Activated CD4-positive, CD25-positive, alpha-beta regulatory T cell (primary cell): ENCODE results near the gene CATSPERB.
"Not testable (repeated sequence)": the region's sequence is repeated elsewhere in the genome, so short reads cannot be mapped to it uniquely, and the experiment has no call there.

Experiments used
- DNase-seq, 4 experiments: peaks; one replicate each; lab custom pipeline; 2025; lab: John Stamatoyannopoulos, UW

The CATSPERB gene

DNA sequence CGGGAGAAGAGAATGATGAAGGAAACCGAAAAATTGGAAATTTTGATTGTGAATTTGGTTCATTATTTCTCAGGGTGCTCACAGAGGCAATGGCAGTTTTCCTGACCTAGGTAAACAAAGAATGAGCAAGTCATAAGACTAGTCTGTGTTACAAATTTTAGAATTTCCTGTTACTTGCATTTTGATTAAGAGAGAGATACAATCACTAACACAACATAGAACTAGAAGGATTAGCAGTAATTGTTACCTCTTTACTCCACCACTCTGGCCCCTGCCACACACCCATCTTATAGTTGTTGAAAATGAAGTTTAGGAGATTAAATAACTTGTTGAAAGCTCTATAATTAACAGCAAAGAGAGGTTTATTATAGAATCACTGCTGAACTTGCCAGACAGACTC is 62.0 kb downstream of the CATSPERB start:
- no peak for DNase-seq

DNA sequence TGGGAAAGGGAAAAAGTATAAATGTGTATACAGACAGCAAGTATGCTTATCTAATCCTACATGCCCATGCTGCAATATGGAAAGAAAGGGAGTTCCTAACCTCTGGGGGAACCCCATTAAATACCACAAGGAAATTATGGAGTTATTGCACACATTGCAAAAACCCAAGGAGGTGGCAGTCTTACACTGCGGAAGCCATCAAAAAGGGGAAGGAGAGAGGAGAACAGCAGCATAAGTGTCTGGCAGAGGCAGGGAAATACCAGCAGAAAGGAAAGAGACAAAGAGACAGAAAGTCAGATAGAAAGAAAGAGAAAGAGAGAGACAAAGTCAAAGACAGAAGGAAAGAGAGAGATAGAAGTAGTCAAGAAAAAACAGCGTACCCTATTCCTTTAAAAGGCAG is 64.8 kb downstream of the CATSPERB start:
- not testable (repeated sequence) for DNase-seq

DNA sequence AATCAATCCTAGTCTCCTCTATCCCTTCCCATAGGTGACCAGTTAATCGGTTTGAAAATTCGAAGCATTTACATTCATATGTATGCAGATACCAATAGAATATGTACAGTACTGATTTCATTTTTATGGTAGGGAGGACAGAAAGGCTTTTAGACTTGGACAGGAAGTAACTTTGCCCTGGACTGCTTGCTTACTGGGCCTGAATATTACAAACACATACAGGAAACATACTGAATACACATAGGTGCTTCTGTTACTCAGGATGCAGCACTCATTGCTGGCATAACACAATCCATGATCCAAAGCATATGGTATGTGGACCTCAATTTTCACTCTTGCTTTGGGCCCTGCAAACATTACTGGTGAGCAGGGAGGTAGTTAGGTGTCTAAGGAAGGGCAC is 71.1 kb downstream of the CATSPERB start:
- DNase-seq, result no peak

DNA sequence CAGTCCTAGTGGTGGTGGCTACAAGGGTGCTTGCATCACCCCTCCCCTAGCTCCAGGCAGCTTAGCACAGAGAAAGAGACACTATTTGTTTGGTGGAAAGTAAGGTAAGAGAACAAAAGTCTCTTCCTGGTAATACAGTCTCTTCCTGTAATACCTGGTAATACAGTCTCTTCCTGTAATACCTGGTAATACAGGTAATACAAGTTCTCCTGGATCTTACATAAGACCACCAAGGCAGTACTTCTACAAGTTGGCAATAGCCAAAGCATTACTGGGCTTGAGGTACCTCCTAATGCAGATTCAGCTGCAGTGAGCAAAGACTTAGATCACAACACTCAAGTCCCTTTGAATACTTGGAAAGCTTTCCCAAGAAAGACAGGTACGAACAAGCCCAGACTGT is 77.0 kb downstream of the CATSPERB start:
- DNase-seq, result no peak

DNA sequence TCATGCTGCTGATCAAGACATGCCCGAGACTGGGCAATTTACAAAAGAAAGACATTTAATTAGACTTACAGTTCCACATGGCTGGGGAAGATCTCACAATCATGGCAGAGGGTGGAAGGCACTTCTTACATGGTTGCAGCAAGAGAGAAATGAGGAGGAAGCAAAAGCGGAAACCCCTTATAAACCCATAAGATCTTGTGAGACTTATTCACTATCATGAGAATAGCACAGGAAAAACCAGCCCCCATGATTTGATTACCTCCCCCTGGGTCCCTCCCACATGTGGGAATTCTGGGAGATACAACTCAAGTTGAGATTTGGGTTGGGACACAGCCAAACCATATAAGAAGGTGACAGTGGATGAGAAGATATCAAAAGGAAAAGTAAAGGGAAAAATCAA is 78.4 kb downstream of the CATSPERB start:
- no peak for DNase-seq

DNA sequence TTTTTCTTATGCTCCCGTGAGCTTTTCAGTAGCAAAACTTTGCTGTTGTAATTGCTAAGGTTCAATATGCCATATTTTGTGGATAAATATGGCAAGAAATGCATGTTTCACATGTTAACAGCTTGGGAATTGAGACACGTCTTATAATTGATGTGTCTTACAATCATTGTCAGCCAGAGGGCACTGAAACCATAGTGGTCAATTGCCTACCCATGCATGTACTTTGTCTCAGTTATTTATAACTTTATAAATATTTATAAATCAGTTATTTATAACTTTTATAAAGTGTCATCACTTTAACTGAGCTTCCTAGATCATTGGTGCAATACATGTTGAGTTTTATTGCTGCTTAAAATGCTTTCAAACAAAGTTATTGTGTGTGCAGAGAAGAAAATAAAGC is 82.0 kb downstream of the CATSPERB start:
- DNase-seq, result no peak

DNA sequence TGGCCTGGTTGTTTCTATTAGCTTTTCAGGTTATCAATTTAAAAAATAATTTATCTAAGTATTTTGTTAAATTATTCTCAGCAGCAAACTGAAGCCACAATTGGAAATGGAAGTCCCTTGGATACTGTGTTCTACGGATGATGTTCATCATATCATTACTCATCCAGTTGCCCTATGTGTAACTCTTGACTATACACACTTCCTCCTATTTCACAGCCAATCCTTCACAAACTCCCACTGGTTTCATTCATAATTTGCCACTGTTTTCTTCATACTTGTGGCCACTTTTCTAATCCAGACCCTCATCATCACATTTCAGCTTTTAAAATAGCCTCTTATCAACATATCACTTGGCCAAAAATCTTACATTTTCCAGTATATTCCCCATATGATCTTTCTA is 84.0 kb downstream of the CATSPERB start:
- DNase-seq, result no peak

DNA sequence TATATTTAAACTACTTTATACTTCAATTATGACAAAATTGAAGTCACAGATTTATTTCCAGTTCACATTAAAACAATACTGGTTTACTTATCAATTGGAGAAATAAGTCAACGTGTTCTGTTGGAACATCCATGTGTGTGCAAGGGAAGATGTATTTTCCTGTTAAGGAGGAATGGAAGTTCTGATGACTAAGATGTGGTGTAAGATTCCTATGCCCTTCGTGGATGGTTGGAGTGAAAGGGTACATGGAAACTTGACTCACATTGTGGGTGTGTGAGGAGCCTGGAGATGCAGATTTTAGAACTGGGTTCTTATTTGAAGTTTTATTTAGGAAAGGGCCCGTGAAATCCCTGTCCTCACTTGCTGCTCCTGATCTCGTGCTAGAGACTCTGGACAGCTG is 95.3 kb downstream of the CATSPERB start:
- no peak for DNase-seq

DNA sequence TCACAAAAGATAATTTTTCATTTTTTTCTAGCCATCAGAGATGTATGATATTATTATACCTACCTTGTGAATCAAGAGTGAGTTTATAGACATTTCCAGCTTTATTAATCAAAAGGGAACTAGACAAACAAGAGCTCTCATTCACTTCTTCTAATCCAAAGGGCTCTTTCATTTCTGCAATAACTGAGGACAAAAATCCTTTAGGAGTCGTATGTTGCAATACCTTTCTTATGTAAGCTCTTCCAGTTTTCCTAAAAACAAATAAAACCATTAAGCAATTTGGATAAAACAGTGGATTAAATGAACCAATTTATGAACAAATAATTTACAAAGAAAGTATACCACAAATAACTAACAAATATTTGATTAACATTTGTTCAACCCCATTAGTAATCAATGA is 107.1 kb downstream of the CATSPERB start:
- DNase-seq, result no peak

DNA sequence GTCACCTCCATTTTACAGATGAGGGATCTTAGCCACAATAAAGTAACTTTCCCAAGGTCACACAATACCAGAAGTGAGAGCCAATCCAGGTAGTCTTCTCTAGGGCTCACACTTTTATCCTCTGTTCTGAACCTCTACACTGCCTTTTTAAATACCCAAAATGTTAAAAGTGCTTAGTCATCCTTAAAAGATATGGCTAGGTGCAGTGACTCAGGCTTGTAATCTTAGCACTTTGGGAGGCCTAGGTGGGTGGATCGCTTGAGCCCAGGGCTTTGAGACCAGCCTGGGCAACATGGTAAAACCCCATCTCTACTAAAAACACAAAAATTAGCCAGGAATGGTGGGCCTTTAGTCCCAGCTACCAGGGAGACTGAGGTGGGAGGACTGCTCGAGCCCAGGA is 117.7 kb downstream of the CATSPERB start:
- DNase-seq, result no peak

DNA sequence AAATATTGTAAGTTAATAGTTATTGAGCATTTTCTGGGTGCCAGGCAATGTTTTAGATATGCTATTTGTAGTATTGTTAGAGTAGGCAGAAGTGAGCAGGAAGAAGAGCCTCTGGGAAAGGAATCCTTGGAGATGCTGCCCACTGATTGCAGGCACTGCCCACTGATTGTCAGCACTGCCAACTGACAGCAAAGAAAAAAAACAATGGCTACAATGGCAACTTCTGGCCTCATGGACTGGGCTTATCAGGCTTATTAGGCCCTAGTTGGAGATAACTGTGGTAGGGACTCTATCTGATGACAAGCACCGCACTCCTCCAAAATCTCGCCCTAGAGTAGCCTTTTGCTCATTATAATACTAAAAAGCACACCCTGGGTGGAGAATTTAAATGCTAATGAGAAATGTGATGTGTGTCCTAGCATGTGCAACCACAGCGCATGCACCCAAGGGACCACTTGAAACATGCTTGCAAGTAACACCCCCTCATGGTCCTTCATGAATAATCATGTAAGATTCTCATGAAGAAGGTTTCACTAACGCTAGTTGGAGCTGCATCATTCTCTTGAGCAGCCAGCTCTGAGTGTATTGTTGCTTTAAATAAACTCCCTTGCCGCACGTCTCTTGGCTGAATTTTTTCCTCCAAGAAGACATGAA is 118.3 kb downstream of the CATSPERB start:
- no peak for DNase-seq

DNA sequence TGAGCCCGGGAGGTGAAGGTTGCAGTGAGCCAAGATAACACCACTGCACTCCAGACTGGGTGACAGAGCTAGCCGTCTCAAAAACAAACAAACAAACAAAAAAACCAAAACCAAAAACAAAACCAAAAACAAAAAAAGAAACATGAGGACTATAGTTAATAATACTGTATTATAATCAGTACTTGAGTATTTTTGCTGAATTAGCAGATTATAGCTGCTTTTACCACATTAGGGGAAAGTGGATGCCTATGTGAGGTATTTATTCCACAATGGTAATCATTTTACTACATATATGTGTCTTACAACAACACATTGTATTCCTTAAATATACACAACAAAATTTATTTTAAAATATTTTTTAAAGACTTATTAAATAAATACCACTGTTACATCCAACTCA is 120.4 kb downstream of the CATSPERB start:
- DNase-seq, result no peak

DNA sequence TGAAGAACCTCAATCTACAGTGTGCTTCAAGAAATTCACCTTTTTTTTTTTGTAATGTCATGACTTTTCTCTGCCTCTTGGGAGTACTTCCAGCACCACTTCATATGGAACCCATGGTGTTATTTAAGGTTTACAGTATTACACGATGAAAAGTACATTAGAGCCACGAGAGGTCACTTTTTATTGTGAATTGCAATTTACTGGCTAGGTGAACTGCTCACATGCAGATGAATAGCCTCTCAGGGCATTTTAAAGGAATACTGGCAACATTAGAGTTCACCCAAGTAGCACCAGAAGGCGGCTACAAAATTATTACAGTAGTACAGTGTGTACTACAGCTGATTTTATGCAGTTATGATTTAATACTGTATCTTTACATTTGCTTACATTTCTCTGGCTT is 122.7 kb downstream of the CATSPERB start:
- DNase-seq, result no peak

DNA sequence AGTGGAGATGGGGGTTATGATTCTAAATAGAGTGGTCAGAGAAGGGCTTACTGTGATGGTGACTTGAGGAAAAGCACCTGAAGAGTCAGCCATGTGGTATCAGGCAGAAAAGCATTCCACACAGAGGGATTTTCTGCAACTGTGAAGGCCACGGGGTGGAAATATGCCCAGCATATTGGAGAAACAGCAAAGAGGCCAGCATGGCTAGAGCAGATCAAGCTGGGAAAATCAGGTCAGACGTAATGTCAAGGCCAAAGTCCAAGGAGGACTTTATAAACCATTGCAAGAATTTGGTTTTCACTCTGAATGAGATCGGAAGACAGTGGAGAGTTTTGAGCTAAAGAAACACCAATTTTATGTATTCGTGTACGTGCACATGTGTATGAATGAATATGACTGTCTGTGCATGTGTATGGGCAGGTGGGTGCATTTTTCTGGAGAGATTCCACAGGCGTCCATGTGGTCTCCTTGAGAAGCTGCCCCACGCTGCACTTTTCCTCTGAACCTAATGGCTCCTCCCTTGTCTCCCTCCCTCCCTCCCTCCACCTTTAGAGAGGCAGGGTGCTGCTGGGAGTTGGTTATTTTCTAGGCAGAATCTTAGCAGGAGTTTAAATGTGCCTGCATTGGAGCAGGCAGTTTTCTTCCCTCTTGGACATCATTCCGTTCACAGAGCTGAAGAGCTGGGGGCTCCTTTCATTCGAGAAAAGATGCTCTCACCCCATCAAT is 124.4 kb downstream of the CATSPERB start:
- DNase-seq, result no peak

DNA sequence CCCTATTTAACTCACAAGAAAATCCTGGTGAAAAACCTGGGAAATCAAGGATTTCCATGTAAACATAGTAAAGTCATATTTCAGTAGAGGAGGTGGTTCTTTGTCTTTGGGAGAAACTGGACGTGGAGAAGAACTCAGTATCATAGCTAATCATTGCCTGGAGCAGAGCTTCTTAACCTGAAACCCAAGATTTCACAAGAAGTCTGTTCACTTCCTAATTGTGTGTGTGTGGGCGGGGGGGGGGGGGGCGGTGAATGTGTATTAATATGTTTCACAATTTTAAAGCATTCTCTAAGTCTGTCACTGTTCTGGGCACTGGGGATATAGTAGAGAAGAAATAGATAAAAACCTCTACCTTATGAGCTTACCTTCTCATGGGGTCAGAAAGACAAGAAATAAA is 125.0 kb downstream of the CATSPERB start:
- no peak for DNase-seq

DNA sequence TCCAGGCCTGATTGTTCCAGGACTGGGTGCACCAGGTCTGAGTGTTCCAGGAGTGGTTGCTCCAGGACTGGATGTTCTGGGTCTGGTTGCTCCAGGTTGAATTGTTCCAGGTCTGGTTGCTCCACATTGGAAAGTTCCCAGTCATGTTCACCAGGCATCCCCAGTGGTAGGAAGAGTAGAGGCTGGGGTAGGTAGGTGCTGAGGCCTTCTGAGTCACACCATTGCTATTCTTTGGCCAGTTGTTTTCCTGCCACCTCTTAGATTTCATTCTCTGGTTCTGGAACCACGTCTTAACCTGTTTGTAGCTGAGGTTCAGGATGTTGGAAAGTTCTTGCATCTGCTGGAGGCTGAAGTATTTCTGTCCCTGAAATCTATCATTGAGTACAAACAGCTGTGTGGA is 127.3 kb downstream of the CATSPERB start:
- DNase-seq, result not testable (repeated sequence)

DNA sequence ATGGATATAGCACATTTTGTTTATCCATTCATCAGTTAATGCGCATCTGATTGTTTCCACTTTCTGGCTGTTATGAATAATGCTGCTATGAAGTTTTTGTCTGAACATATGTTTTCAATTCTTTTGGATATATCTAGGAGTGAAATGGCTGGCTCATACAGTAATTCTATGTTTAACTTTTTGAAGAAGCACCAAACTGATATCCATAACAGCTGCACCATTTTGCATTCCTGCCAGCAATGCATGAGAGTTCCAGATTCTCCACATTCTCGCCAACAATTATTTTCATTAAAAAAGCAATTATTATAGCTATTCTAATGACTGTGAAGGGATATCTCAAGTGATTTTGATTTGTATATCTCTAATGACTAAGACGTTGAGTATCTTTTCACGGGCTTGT is 131.9 kb downstream of the CATSPERB start:
- DNase-seq, result no peak

DNA sequence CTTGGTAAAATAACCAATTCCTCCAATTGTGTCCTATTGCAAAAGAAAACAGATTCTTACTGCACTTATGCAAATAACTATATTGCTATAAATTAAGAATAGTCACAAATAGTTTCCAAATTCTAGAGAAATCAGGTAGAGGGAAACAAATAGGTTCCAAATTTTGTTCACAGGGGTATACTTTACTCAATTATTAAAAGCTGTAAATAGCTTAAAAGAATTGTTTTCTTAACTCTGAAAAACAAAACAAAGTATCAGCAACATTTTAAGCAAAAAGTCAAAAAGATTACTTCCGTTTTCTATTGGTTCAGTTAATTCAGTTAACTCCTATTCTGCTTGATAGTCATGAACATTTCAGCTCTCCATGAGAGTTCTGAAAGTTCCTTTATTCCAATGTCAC is 136.2 kb downstream of the CATSPERB start:
- DNase-seq, result no peak

DNA sequence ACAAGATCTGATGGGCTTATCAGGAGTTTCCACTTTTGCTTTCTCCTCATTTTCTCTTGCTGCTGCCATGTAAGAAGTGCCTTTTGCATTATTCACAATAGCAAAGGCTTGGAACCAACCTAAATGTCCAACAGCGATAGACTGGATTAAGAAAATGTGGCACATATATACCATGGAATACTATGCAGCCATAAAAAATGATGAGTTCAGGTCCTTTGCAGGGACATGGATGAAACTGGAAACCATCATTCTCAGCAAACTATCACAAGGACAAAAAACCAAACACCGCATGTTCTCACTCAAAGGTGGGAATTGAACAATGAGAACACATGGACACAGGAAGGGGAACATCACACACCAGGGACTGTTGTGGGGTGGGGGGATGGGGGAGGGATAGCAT is 137.9 kb downstream of the CATSPERB start:
- DNase-seq, result not testable (repeated sequence)

DNA sequence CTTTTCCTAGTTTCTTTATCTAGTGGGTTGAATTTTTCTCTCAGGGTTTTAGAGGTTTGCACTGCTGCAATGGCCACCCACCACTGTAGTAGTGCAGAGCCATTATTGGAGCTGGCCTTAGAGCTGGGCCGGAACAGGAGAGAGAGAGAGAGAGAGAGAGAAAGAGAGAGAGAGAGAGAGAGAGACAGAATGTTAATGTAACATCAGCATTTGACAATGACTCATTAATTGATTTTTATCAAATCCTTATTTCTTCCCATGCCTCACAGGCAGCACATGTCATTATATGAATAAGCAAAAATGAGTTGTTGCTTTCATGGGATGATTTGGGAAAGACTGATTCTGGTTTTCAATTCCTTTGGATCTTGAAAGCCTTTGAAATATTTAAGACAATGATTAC is 145.5 kb downstream of the CATSPERB start:
- DNase-seq, result no peak

DNA sequence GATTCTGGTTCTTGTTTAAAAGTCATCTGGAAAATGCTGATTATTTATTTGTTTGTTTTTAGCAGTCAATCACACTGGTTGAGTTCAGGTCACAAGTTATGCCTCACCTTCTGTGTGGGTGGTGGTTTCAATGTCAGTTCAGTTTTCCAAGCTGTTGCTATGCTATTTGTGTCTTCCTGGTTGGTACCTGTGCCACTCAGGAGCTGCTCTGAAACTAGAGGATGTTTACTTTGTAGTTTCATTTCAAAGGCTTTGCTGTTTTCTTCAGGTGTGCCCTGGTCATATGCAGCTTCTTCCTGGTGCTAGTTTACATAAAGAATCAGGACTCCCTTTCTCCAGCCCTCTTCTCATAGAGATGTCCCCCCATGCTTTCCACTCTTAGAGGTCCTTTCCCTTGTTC is 146.0 kb downstream of the CATSPERB start:
- no peak for DNase-seq

DNA sequence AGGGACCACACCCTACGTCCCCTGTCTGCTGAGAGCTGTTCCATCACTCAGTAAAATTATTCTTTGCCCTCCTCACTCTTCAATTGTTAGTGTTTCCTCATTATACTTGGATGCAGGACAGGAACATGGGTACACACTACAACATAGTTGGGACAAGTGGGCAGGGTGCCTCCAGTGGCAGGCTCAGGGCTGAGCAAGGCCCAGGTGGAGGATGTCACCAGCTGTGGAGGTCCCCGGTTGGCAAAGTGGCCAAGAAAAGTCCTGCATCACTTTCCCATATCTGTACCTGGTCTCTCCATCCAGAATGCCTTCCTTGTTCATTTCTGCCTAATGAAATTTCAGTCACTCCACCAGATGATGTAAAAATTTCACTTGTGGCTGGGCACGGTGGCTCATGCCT is 149.1 kb downstream of the CATSPERB start:
- no peak for DNase-seq

DNA sequence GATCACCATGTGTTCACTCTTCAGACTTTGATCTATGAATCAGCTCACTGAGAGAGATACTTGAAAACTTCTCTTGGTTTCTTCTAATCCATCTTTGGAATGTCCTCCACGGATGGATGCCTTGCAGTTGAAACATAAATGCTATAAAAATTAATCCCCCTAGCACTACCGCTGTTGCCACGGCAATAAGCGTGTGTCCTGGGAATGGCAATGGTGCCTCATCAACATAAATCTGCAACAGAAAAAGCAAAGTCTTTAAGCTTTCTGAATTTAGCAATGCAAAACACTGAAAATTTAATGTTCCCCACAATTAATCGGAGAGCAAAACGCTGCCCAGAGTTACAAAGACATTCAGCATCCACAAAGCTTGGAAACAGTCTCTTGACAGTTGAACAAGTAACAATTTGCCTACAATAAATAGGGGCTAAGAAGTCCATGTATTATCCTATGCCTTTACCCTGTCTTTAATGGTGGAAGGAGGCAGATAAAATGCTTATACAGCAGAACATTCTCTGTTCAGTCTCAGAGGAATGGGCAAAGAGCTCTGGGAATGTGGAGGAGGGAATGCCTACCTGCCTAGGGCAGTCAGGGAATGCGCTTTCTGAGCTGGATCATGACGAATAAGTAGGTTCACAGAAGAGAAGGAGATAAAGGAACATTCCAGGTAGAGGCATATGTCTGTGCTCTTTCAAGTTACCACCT is 150.9 kb downstream of the CATSPERB start:
- DNase-seq, result no peak
